GM12801 (cell line): ENCODE results near the gene TMEM123.

Source experiments
- TF ChIP-seq, protein P1 (sequence below): IDR thresholded peaks from one replicate; pipeline ENCODE4 v1.5.1; 2011; ENCODE audit warnings: control low read depth; ENCODE audit not compliant: insufficient read length; ENCODE audit errors: extremely low read depth

The TMEM123 gene

DNA sequence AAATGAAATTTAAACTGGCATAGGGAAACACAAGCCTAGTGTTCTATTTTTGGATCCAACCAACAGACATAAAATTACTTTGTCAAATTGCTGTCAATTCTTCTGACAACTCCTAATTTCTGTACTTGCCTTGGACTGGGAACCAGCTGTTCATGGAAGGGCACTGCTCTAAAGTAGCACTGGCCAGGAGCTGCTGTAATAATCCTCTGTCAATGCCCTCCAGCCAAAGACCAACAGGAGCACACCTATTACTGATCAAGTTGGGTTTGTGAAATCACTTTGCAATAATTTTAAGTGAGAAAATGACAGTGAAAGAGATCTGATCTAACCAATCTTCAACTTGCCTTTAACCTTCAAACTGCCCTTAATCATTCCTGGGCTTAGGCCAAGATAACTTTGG lies 18.9 kb upstream of the TMEM123 start:
- TF ChIP-seq, protein P1, sequence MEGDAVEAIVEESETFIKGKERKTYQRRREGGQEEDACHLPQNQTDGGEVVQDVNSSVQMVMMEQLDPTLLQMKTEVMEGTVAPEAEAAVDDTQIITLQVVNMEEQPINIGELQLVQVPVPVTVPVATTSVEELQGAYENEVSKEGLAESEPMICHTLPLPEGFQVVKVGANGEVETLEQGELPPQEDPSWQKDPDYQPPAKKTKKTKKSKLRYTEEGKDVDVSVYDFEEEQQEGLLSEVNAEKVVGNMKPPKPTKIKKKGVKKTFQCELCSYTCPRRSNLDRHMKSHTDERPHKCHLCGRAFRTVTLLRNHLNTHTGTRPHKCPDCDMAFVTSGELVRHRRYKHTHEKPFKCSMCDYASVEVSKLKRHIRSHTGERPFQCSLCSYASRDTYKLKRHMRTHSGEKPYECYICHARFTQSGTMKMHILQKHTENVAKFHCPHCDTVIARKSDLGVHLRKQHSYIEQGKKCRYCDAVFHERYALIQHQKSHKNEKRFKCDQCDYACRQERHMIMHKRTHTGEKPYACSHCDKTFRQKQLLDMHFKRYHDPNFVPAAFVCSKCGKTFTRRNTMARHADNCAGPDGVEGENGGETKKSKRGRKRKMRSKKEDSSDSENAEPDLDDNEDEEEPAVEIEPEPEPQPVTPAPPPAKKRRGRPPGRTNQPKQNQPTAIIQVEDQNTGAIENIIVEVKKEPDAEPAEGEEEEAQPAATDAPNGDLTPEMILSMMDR = no peak

DNA sequence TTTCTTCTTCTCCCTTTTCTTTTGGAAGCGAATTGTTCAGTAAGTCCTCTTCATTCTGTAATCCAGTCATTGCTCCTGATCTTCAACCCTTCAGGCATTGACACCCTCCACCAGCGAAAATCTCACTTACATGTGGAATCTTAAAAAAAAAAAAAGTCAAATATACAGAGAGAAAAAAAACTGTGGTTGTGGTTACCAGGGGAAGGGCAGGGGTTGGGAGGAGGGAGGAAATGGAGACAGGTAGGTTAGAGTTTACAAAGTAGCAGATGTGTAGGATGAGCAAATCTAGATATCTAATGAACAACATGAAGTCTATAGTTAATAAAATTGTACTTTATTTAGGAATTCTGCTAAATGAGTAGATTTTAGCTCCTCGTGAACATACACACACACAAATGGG lies 17.7 kb upstream of the TMEM123 start:
- TF ChIP-seq, protein P1 = no peak

DNA sequence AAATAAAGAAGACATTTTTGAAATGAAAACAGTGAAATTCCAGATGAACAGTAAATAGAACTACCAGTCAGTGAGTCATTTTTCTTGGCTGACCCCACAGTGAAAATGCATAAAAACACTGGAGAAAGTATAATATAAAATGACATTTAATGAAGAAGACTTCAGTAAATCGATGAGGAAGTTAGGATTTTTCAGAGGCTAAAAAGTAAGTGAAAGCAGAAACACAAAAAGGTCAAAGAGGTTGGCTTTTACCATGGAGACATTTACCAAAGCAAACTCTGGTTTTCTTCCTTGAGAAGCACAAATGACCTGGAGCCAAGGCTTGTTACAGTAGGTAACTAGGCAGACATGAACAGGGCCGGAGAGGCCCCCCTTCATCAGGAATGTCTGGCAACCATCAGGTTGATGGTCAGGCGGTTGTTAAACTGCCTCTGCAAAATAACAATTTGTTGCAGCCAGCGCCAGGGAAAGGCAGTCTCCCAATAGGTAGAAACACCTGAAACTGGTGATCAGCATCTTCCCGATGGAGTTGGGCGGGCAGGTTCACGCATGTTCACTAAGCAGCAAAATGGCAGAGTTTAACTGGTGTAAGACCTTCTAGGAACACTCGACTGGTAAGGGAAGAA lies 16.7 kb upstream of the TMEM123 start:
- TF ChIP-seq, protein P1 = no peak

GRCh38 chr11:102468616-102469195 lies 16.1 kb upstream of the TMEM123 start:
- TF ChIP-seq, protein P1 = no peak

GRCh38 chr11:102467853-102468580 lies 15.5 kb upstream of the TMEM123 start:
- TF ChIP-seq, protein P1 = no peak

GRCh38 chr11:102467080-102467708 lies 14.6 kb upstream of the TMEM123 start:
- TF ChIP-seq, protein P1 = no peak

- TF ChIP-seq, protein P1 = no peak
Measured at GRCh38 chr11:102465696-102466095, 13.1 kb upstream of the TMEM123 start.
